Measurements from ENCODE around the gene SPEF2. TPM values are rescaled to one million over a fixed set of nuclear protein-coding genes. Genes with fewer than 3 reads are reported as not detected.
"Not testable (repeated sequence)": the region's sequence is repeated elsewhere in the genome, so short reads cannot be mapped to it uniquely, and the experiment has no call there.

SPEF2 gene
- total RNA-seq, 2 donors from 2014 or later: 1.9 to 16.2 TPM

DNA sequence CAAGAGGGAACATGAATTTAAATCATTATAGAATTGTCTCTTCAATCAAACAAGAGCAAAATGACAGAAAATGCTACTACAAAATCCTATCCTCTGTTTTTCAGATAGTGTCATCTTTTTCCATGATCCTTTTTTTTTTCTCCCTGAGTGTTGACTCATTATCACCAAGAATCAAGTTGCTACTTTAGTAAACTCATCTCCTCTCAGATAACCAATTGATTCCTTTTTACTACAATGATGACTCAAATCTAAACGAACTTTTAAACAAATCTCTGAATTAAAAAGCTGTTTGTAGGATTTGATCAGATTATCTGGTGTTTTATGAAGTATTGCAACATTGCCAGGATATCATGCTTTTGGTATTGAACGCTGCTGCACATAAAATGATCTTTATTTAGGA lies 215.1 kb downstream of the SPEF2 start:
- no peaks in the 10 kb centered on the region for H3K9me3 ChIP-seq
- H3K27ac ChIP-seq: no peak overlapping the region
- no peak for TF ChIP-seq CTCF (IDR thresholded peaks at IDR 0.05)
- H3K36me3 ChIP-seq: no peaks in the 10 kb centered on the region
- no peak for ATAC-seq (ENCODE audit: insufficient number of reproducible peaks, low FRiP score, low read depth)
- H3K4me3 ChIP-seq: no peak overlapping the region
- H3K4me1 ChIP-seq (ENCODE audit: control insufficient read depth in 1 of 2, low read depth in 2 of 2): no peaks in the 10 kb centered on the region
- DNase-seq (ENCODE audit: low spot score): no peak
- H3K27me3 ChIP-seq (replicated peaks; ENCODE audit: insufficient read depth): no peaks in the 10 kb centered on the region

- H3K27me3 ChIP-seq (replicated peaks; ENCODE audit: insufficient read depth): no peaks in the 10 kb centered on the region
- ATAC-seq (ENCODE audit: insufficient number of reproducible peaks, low FRiP score, low read depth): no peak
These were observed 215.6 kb downstream of the SPEF2 start for GRCh38 chr5:35833224-35833623.

GRCh38 chr5:35835796-35836742 lies 218.4 kb downstream of the SPEF2 start:
- no peak overlapping the region for H3K27ac ChIP-seq
- no peaks in the 10 kb centered on the region for H3K27me3 ChIP-seq (replicated peaks; ENCODE audit: insufficient read depth)
- no peaks in the 10 kb centered on the region for H3K4me1 ChIP-seq (ENCODE audit: control insufficient read depth in 1 of 2, low read depth in 2 of 2)
- DNase-seq (ENCODE audit: low spot score): no peak
- no peaks in the 10 kb centered on the region for H3K36me3 ChIP-seq
- H3K4me3 ChIP-seq: no peak overlapping the region
- no peak for ATAC-seq (ENCODE audit: insufficient number of reproducible peaks, low FRiP score, low read depth)
- no peaks in the 10 kb centered on the region for H3K9me3 ChIP-seq
- TF ChIP-seq CTCF (IDR thresholded peaks at IDR 0.05): no peak

More at GRCh38 chr5:35833224-35833623, 215.6 kb downstream of the SPEF2 start:
- no peak overlapping the region for H3K4me3 ChIP-seq
- DNase-seq (ENCODE audit: low spot score): no peak
- no peaks in the 10 kb centered on the region for H3K4me1 ChIP-seq (ENCODE audit: control insufficient read depth in 1 of 2, low read depth in 2 of 2)
- no peaks in the 10 kb centered on the region for H3K36me3 ChIP-seq
- no peak for TF ChIP-seq CTCF (IDR thresholded peaks at IDR 0.05)
- no peaks in the 10 kb centered on the region for H3K9me3 ChIP-seq
- H3K27ac ChIP-seq: no peak overlapping the region

DNA sequence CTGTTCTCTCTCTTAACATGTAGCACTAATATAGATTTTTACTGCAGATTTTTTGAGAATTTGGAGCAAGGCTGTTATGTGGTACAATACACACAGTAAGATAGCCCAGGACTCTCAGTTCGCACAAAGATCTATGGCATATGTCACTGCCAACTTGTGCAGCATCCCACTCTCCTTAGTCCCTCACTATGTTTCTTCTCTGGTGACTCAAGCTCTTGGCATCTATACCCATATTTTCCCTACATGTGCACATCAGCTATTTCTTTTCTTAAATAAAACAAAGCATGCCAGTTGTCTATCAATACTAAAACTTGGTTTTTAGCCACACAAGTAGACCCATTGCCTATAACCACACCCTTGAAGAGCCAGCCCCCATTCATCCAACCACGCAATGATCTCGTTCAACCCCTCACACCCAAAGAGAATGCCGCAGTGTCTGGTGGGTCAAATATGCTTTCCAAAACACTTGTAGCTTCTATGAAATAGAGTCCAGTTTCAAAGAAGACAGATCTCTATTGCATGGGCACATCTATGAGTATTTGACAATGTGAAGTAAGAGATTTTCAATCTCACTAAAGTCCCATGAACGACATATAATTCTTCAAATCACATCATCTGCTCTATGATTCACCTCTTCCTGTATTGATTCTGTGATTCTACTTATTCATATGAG lies 220.8 kb downstream of the SPEF2 start:
- no peak overlapping the region for H3K27ac ChIP-seq
- no peaks in the 10 kb centered on the region for H3K27me3 ChIP-seq (replicated peaks; ENCODE audit: insufficient read depth)
- ATAC-seq (ENCODE audit: insufficient number of reproducible peaks, low FRiP score, low read depth) (no peak), DNase-seq (ENCODE audit: low spot score) (no peak)
- no peak for TF ChIP-seq CTCF (IDR thresholded peaks at IDR 0.05)
- no peaks in the 10 kb centered on the region for H3K4me1 ChIP-seq (ENCODE audit: control insufficient read depth in 1 of 2, low read depth in 2 of 2)
- no peaks in the 10 kb centered on the region for H3K9me3 ChIP-seq
- no peaks in the 10 kb centered on the region for H3K36me3 ChIP-seq
- no peak overlapping the region for H3K4me3 ChIP-seq

- Histone ChIP-seq H3K4me1 (ENCODE audit: control insufficient read depth in 1 of 2, low read depth in 2 of 2) (no peaks in the 10 kb centered on the region), H3K9me3 (no peaks in the 10 kb centered on the region), H3K36me3 (no peaks in the 10 kb centered on the region), H3K27ac (no peak overlapping the region), H3K27me3 (replicated peaks; ENCODE audit: insufficient read depth) (no peaks in the 10 kb centered on the region), H3K4me3 (no peak overlapping the region)
- ATAC-seq (ENCODE audit: insufficient number of reproducible peaks, low FRiP score, low read depth) (no peak), DNase-seq (ENCODE audit: low spot score) (no peak)
- no peak for TF ChIP-seq CTCF (IDR thresholded peaks at IDR 0.05)
These were observed 225.2 kb downstream of the SPEF2 start for GRCh38 chr5:35842856-35843255.

GRCh38 chr5:35845508-35845907 lies 227.8 kb downstream of the SPEF2 start:
- not testable (repeated sequence) for H3K4me1 ChIP-seq (ENCODE audit: control insufficient read depth in 1 of 2, low read depth in 2 of 2); H3K9me3 ChIP-seq; ATAC-seq (ENCODE audit: insufficient number of reproducible peaks, low FRiP score, low read depth); H3K27me3 ChIP-seq (replicated peaks; ENCODE audit: insufficient read depth); H3K4me3 ChIP-seq; H3K36me3 ChIP-seq; H3K27ac ChIP-seq; DNase-seq (ENCODE audit: low spot score)

Measured in thoracic aorta (tissue), 2 donors.